Measurements from ENCODE around the gene RNF123.
A peak's percentile ranks its signal among the peaks of the same experiment; 100 is the strongest.

Gene RNF123

DNA sequence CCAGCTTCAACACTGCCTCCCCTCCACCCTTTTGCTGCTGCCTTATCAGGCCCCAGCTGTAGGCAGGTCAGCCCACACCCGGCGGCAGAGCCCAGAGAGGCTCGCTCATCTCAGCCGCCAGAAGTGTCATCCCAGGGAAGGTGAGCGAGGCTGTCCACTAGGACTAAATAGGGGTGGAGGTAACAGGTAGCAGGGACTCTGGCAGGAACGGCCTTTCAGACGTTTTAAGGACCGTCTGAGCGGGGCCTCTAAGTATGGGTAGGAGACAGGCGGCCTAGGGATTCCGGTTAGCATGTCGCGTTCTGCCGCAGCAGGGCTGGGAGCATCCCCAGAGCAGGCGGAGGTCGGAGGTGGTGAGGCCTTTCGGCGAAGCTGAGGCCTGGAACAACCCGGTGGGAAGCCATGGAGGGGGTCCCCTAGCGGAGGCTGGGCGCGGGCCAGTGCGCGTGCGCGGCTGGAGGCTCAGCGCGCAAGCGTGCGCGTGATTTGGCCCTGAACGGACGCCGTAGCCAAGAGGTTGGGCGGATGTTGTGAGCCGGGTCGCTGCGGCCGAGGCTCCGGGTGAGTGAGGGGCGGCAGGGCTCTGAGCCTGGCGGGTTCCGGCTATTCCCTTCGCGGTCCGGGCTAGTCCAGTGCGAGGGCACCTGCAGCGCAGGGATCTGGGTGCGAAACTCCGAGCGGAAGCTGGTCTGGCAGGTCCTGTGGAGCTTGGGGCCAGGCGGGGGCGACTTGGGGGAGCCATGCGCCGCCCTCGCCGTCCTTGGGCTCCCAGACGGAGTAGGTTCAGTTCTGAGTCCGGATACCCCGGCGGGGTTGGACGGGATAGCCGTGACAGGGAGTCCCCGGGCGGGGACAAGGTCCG is at the start of gene RNF123, which contains the start of gene MST1:
Gene RNF123 (plus strand): TSS at position 512 of the 862 bp plus-strand sequence. CDS start 1,609 bp downstream, outside the sequence.
Gene MST1 (minus strand): TSS at position 429 of the 862 bp plus-strand sequence. CDS start 783 bp downstream, outside the sequence.
- peaks cover 44% of the 10 kb centered on the region for H3K4me1 Mint-ChIP-seq
- H3K27ac Mint-ChIP-seq, result peak within 1 kb of the TSS; percentile 89

DNA sequence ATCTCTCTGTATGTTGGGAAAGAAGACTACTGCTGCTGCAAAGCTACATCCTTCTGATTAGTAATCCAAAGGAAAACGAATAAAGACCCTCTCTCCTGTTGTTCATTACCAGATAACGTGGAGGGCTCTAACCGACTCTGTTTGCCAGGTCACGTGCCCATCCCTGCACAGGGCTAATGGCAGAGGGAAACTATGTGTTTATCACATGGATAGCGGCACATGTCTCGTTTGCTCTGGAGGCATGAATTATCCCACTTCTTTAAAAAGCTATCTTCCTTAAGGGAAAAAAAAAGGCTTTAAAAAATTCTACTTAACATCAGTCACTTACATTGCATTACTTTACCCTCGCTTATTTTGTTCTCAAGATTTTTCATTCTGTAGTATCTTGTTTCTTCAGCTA is 48.1 kb upstream of the RNF123 start:
- Mint-ChIP-seq H3K27ac (no peak overlapping the region), H3K36me3 (no peaks in the 10 kb centered on the region), H3K9me3 (no peaks in the 10 kb centered on the region), H3K4me3 (no peak overlapping the region), H3K4me1 (no peaks in the 10 kb centered on the region), H3K27me3 (peaks cover 1% of the 10 kb centered on the region)
- no peak for ATAC-seq

More for the DNA sequence above, at the start of gene RNF123, which contains the start of gene MST1:
- no peaks in the 10 kb centered on the region for H3K9me3 Mint-ChIP-seq
- ATAC-seq, result peak; percentile 82
- peaks cover 17% of the 10 kb centered on the region for H3K36me3 Mint-ChIP-seq
- H3K27me3 Mint-ChIP-seq, result peaks cover 7% of the 10 kb centered on the region
- H3K4me3 Mint-ChIP-seq, result peak within 1 kb of the TSS; percentile 98

- Mint-ChIP-seq H3K27me3 (peaks cover 10% of the 10 kb centered on the region), H3K4me1 (no peaks in the 10 kb centered on the region), H3K27ac (no peak overlapping the region), H3K4me3 (no peak overlapping the region), H3K36me3 (no peaks in the 10 kb centered on the region), H3K9me3 (no peaks in the 10 kb centered on the region)
- no peak for ATAC-seq
These were observed 47.2 kb upstream of the RNF123 start for GRCh38 chr3:49641921-49642707.

DNA sequence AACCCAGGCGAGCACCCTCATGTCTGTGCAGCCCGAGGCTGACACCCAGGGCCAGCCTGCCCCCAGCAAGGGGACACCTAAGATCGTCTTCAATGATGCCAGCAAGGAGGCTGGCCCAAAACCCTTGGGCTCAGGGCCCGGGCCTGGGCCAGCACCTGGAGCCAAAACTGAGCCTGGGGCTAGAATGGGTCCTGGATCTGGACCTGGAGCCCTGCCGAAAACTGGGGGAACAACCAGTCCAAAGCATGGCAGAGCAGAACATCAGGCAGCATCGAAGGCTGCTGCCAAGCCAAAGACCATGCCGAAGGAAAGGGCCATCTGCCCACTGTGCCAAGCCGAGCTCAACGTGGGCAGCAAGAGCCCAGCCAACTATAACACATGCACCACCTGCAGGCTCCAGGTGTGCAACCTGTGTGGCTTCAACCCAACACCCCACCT is 46.6 kb upstream of the RNF123 start:
- no peak overlapping the region for H3K27ac Mint-ChIP-seq
- H3K4me3 Mint-ChIP-seq, result no peak overlapping the region
- H3K9me3 Mint-ChIP-seq, result no peaks in the 10 kb centered on the region
- peaks cover 10% of the 10 kb centered on the region for H3K27me3 Mint-ChIP-seq
- ATAC-seq, result no peak
- no peaks in the 10 kb centered on the region for H3K4me1 Mint-ChIP-seq
- no peaks in the 10 kb centered on the region for H3K36me3 Mint-ChIP-seq

DNA sequence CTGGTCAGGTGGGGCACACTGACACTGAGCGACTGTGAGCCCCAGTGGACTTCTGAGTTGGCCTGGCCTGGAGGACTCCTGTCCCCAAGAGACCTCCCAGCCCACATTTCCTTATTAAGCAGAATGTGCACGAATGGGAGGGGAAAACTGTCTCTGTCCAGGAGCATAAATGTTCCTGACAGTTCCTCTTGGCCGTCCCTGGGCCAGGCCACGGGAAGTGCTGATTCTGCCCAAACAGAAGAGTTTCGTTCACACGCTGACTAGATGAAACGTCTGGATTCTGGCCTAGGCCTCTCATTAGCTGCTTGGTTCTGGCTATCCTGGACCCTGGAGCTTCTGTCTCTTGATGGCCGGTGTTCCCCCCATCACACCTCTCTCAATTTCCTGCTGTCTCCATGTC is 44.7 kb upstream of the RNF123 start:
- Mint-ChIP-seq H3K27ac (no peak overlapping the region), H3K36me3 (no peaks in the 10 kb centered on the region)
- no peak for ATAC-seq

DNA sequence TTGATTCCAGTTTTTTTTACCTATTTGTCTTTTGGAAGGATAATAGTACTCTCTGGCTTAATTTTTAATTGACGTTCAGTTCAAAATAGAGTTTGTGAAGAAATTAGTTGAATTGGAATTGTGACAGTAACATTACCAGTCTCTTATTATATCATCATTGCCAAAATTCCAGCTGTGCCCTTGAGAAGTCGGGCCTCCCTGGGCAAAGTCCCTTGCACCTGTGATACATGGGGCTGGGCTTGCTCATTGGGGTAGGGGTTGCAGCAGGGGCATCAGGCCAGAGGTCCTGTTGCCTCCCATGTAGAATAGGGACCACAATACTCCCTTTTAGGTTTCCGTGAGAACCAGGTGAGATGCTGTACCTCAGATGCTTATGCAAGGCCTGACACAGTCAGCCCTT is 43.1 kb upstream of the RNF123 start:
- Mint-ChIP-seq H3K27me3 (peaks cover 10% of the 10 kb centered on the region), H3K4me3 (no peak overlapping the region), H3K36me3 (no peaks in the 10 kb centered on the region), H3K9me3 (no peaks in the 10 kb centered on the region), H3K4me1 (no peaks in the 10 kb centered on the region), H3K27ac (no peak overlapping the region)
- no peak for ATAC-seq

More for the DNA sequence above, 44.7 kb upstream of the RNF123 start:
- peaks cover 10% of the 10 kb centered on the region for H3K27me3 Mint-ChIP-seq
- no peaks in the 10 kb centered on the region for H3K9me3 Mint-ChIP-seq
- no peak overlapping the region for H3K4me3 Mint-ChIP-seq
- no peaks in the 10 kb centered on the region for H3K4me1 Mint-ChIP-seq

DNA sequence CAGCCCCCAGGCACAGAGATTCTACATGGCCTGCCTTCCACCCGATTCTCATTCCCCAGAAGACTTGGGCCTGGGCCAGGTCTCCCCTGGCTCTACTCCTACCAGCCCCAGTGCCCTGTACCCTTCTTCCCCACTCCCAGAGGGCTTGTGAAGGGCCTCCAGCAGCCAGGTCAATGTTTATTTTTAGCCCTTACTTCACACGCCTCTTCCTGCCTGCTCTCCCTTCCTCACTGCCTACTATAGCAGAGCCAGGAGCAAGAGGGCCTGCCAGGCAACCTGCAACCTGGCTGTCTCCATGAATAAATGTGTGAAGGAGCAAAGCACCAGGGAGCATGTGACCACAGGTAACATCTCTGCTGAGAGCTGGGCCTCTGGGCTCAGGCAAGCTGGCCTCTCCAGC is 41.6 kb upstream of the RNF123 start:
- Mint-ChIP-seq H3K27ac (no peak overlapping the region), H3K27me3 (peaks cover 10% of the 10 kb centered on the region), H3K9me3 (no peaks in the 10 kb centered on the region), H3K4me3 (no peak overlapping the region), H3K4me1 (no peaks in the 10 kb centered on the region), H3K36me3 (no peaks in the 10 kb centered on the region)
- ATAC-seq, result no peak

DNA sequence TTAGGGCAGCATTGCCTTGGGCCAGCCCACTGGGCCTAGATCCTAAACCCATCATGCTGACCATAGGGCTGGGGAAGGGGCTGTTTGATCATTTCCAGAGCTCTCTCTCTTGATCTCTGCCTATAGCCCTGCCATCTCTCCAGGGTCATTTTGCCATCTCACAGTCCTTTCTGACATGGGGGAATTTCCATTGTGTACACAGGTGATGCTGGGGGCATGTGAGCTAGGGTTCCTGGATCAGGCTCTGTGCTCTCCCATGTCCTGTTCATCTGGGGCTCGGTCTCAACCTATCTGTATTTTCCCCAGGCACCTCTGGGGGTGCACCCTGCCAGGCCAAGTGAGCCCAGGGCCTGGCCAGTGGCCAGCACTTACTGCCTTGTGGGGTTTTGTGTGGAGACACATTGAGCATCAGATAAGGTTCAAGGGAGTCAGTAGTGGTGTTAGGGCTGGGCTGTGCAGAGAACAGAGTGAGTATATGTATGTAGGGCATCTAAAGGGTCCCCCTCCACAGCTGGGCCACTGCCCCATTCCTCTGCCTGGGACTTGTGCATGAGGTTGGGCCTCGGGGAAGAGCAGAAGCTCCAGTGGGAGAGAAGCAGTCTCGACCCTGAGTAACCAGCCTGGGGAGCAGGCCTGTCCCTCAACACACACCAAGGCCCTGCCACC is 40.9 kb upstream of the RNF123 start:
- Mint-ChIP-seq H3K9me3 (no peaks in the 10 kb centered on the region), H3K27me3 (peaks cover 10% of the 10 kb centered on the region), H3K4me3 (no peak overlapping the region), H3K4me1 (no peaks in the 10 kb centered on the region), H3K27ac (no peak overlapping the region), H3K36me3 (no peaks in the 10 kb centered on the region)
- no peak for ATAC-seq

GRCh38 chr3:49649576-49649975 is 39.8 kb upstream of the RNF123 start:
- peaks cover 8% of the 10 kb centered on the region for H3K4me1 Mint-ChIP-seq
- peaks cover 19% of the 10 kb centered on the region for H3K27me3 Mint-ChIP-seq
- H3K36me3 Mint-ChIP-seq, result no peaks in the 10 kb centered on the region
- no peak overlapping the region for H3K4me3 Mint-ChIP-seq
- ATAC-seq, result no peak
- no peaks in the 10 kb centered on the region for H3K9me3 Mint-ChIP-seq
- H3K27ac Mint-ChIP-seq, result no peak overlapping the region

DNA sequence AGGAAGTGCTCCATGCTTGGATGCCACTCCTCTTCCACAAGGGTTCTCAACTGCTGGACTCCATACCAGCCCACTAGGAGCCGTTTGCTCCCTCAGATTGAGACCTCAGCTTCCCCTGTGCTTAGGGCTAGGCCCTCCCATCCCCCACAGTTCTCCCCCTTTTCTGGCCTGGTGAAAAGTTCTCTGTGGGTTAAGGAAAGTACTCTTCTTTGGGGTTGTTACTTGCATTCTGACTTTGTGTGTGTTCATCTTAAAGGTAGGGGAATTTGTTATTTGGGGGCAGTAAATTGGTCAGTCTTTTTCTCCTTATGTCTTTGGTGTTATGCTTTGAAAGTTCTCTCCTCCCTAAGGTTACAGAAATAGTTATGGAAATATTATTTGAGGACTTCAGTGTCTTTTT is 39.2 kb upstream of the RNF123 start:
- Mint-ChIP-seq H3K27ac (no peak overlapping the region), H3K4me1 (peaks cover 14% of the 10 kb centered on the region), H3K27me3 (peaks cover 22% of the 10 kb centered on the region), H3K4me3 (no peak overlapping the region), H3K9me3 (no peaks in the 10 kb centered on the region), H3K36me3 (no peaks in the 10 kb centered on the region)
- ATAC-seq, result no peak

- Mint-ChIP-seq H3K9me3 (no peaks in the 10 kb centered on the region), H3K4me1 (peaks cover 18% of the 10 kb centered on the region), H3K36me3 (no peaks in the 10 kb centered on the region), H3K4me3 (no peak overlapping the region), H3K27me3 (peaks cover 22% of the 10 kb centered on the region), H3K27ac (no peak overlapping the region)
- no peak for ATAC-seq
These were observed 38.7 kb upstream of the RNF123 start for GRCh38 chr3:49650637-49651036.

- H3K27ac Mint-ChIP-seq, result no peak overlapping the region
- ATAC-seq, result no peak
- H3K4me1 Mint-ChIP-seq, result peaks cover 23% of the 10 kb centered on the region
- no peaks in the 10 kb centered on the region for H3K9me3 Mint-ChIP-seq
- no peak overlapping the region for H3K4me3 Mint-ChIP-seq
- H3K27me3 Mint-ChIP-seq, result peaks cover 25% of the 10 kb centered on the region
- no peaks in the 10 kb centered on the region for H3K36me3 Mint-ChIP-seq
These were observed 37.0 kb upstream of the RNF123 start for GRCh38 chr3:49652218-49652902.

- no peak overlapping the region for H3K4me3 Mint-ChIP-seq
- no peaks in the 10 kb centered on the region for H3K9me3 Mint-ChIP-seq
- H3K4me1 Mint-ChIP-seq, result peaks cover 23% of the 10 kb centered on the region
- H3K27ac Mint-ChIP-seq, result no peak overlapping the region
- no peaks in the 10 kb centered on the region for H3K36me3 Mint-ChIP-seq
- no peak for ATAC-seq
- H3K27me3 Mint-ChIP-seq, result peaks cover 31% of the 10 kb centered on the region
These were observed 36.4 kb upstream of the RNF123 start for GRCh38 chr3:49652903-49653415.

GRCh38 chr3:49653621-49654020 is 35.7 kb upstream of the RNF123 start:
- no peak for ATAC-seq
- H3K4me1 Mint-ChIP-seq, result peaks cover 23% of the 10 kb centered on the region
- peaks cover 37% of the 10 kb centered on the region for H3K27me3 Mint-ChIP-seq
- no peaks in the 10 kb centered on the region for H3K36me3 Mint-ChIP-seq
- H3K27ac Mint-ChIP-seq, result no peak overlapping the region
- no peaks in the 10 kb centered on the region for H3K9me3 Mint-ChIP-seq
- H3K4me3 Mint-ChIP-seq, result no peak overlapping the region
